ENCODE data around the gene SUN5. TPM values are rescaled to one million over a fixed set of nuclear protein-coding genes. Genes with fewer than 3 reads are reported as not detected.

SUN5 gene
- total RNA-seq, 1 experiment from 2014 or later = not detected

- no peaks in the 10 kb centered on the region for H3K36me3 ChIP-seq
These were observed 29.1 kb upstream of the SUN5 start for GRCh38 chr20:33033381-33033780.

GRCh38 chr20:33032555-33032954, 28.3 kb upstream of the SUN5 start:
- 0 out of 2 replicates have a peak, but pooled peaks cover 4% of the 10 kb centered on the region for H3K27me3 ChIP-seq (replicated peaks)
- H3K4me1 ChIP-seq (replicated peaks) = no peaks in the 10 kb centered on the region
- no peaks in the 10 kb centered on the region for H3K36me3 ChIP-seq
- no peak overlapping the region for H3K4me3 ChIP-seq
- no peaks in the 10 kb centered on the region for H3K9me3 ChIP-seq (replicated peaks)
- DNase-seq (ENCODE audit: low read depth in 1 of 2, low spot score in 2 of 2) = no peak
- no peak overlapping the region for H3K27ac ChIP-seq

More at GRCh38 chr20:33033381-33033780, 29.1 kb upstream of the SUN5 start:
- H3K4me1 ChIP-seq (replicated peaks) = no peaks in the 10 kb centered on the region
- H3K27me3 ChIP-seq (replicated peaks) = 0 out of 2 replicates have a peak, but pooled peaks cover 4% of the 10 kb centered on the region
- H3K4me3 ChIP-seq = no peak overlapping the region
- no peak overlapping the region for H3K27ac ChIP-seq
- H3K9me3 ChIP-seq (replicated peaks) = no peaks in the 10 kb centered on the region; the same call in 1 of the 2 replicates
- DNase-seq (ENCODE audit: low read depth in 1 of 2, low spot score in 2 of 2) = no peak

- Histone ChIP-seq H3K4me1 (replicated peaks) (no peaks in the 10 kb centered on the region), H3K9me3 (replicated peaks) (no peaks in the 10 kb centered on the region), H3K27ac (no peak within 1 kb of the TSS), H3K36me3 (no peaks in the 10 kb centered on the region), H3K4me3 (no peak within 1 kb of the TSS), H3K27me3 (replicated peaks) (0 out of 2 replicates have a peak, but pooled peaks cover 4% of the 10 kb centered on the region)
- DNase-seq (ENCODE audit: low read depth in 1 of 2, low spot score in 2 of 2) = no peak
These were observed 27.3 kb upstream of the SUN5 start, which contains the start of gene BPIFB6 for GRCh38 chr20:33031531-33031930. TSS of gene BPIFB6 (plus strand) at chr20:33031648. CDS start at chr20:33031648, 0 bp downstream.

GRCh38 chr20:33030569-33030968, 26.3 kb upstream of the SUN5 start:
- H3K9me3 ChIP-seq (replicated peaks) = no peaks in the 10 kb centered on the region
- no peak overlapping the region for H3K4me3 ChIP-seq
- no peak overlapping the region for H3K27ac ChIP-seq
- no peaks in the 10 kb centered on the region for H3K4me1 ChIP-seq (replicated peaks)
- no peak for DNase-seq (ENCODE audit: low read depth in 1 of 2, low spot score in 2 of 2)
- 0 out of 2 replicates have a peak, but pooled peaks cover 4% of the 10 kb centered on the region for H3K27me3 ChIP-seq (replicated peaks)
- no peaks in the 10 kb centered on the region for H3K36me3 ChIP-seq

GRCh38 chr20:33030076-33030475, 25.8 kb upstream of the SUN5 start:
- no peaks in the 10 kb centered on the region for H3K9me3 ChIP-seq (replicated peaks)
- H3K4me1 ChIP-seq (replicated peaks) = no peaks in the 10 kb centered on the region
- H3K27ac ChIP-seq = no peak overlapping the region
- no peak for DNase-seq (ENCODE audit: low read depth in 1 of 2, low spot score in 2 of 2)
- H3K4me3 ChIP-seq = no peak overlapping the region
- no peaks in the 10 kb centered on the region for H3K36me3 ChIP-seq
- 0 out of 2 replicates have a peak, but pooled peaks cover 4% of the 10 kb centered on the region for H3K27me3 ChIP-seq (replicated peaks)

- no peaks in the 10 kb centered on the region for H3K4me1 ChIP-seq (replicated peaks)
- H3K4me3 ChIP-seq = no peak overlapping the region
- H3K9me3 ChIP-seq (replicated peaks) = no peaks in the 10 kb centered on the region
- DNase-seq (ENCODE audit: low read depth in 1 of 2, low spot score in 2 of 2) = no peak
- H3K36me3 ChIP-seq = no peaks in the 10 kb centered on the region
- H3K27me3 ChIP-seq (replicated peaks) = 0 out of 2 replicates have a peak, but pooled peaks cover 4% of the 10 kb centered on the region
- H3K27ac ChIP-seq = no peak overlapping the region
These were observed 24.6 kb upstream of the SUN5 start for GRCh38 chr20:33028875-33029274.

- no peak for DNase-seq (ENCODE audit: low read depth in 1 of 2, low spot score in 2 of 2)
- no peaks in the 10 kb centered on the region for H3K36me3 ChIP-seq
- H3K9me3 ChIP-seq (replicated peaks) = no peaks in the 10 kb centered on the region
- no peak overlapping the region for H3K27ac ChIP-seq
- H3K4me3 ChIP-seq = no peak overlapping the region
- H3K27me3 ChIP-seq (replicated peaks) = 0 out of 2 replicates have a peak, but pooled peaks cover 4% of the 10 kb centered on the region
- no peaks in the 10 kb centered on the region for H3K4me1 ChIP-seq (replicated peaks)
These were observed 23.8 kb upstream of the SUN5 start for GRCh38 chr20:33027769-33028751.

GRCh38 chr20:33026779-33027759, 22.8 kb upstream of the SUN5 start:
- no peaks in the 10 kb centered on the region for H3K4me1 ChIP-seq (replicated peaks)
- no peak overlapping the region for H3K4me3 ChIP-seq
- H3K27ac ChIP-seq = no peak overlapping the region
- H3K36me3 ChIP-seq = no peaks in the 10 kb centered on the region
- no peak for DNase-seq (ENCODE audit: low read depth in 1 of 2, low spot score in 2 of 2)
- H3K9me3 ChIP-seq (replicated peaks) = no peaks in the 10 kb centered on the region
- 0 out of 2 replicates have a peak, but pooled peaks cover 4% of the 10 kb centered on the region for H3K27me3 ChIP-seq (replicated peaks)

GRCh38 chr20:33026072-33026778, 22.0 kb upstream of the SUN5 start:
- H3K4me3 ChIP-seq = no peak overlapping the region
- no peaks in the 10 kb centered on the region for H3K4me1 ChIP-seq (replicated peaks)
- no peaks in the 10 kb centered on the region for H3K9me3 ChIP-seq (replicated peaks)
- H3K27ac ChIP-seq = no peak overlapping the region
- no peaks in the 10 kb centered on the region for H3K36me3 ChIP-seq
- DNase-seq (ENCODE audit: low read depth in 1 of 2, low spot score in 2 of 2) = no peak
- H3K27me3 ChIP-seq (replicated peaks) = 0 out of 2 replicates have a peak, but pooled peaks cover 4% of the 10 kb centered on the region

- DNase-seq (ENCODE audit: low read depth in 1 of 2, low spot score in 2 of 2) = no peak
- no peak overlapping the region for H3K27ac ChIP-seq
- H3K4me1 ChIP-seq (replicated peaks) = no peaks in the 10 kb centered on the region
- no peak overlapping the region for H3K4me3 ChIP-seq
- H3K9me3 ChIP-seq (replicated peaks) = no peaks in the 10 kb centered on the region
- no peaks in the 10 kb centered on the region for H3K27me3 ChIP-seq (replicated peaks)
- H3K36me3 ChIP-seq = no peaks in the 10 kb centered on the region
These were observed 21.2 kb upstream of the SUN5 start for GRCh38 chr20:33025318-33025876.

GRCh38 chr20:33024609-33025317, 20.5 kb upstream of the SUN5 start:
- DNase-seq (ENCODE audit: low read depth in 1 of 2, low spot score in 2 of 2) = no peak
- Histone ChIP-seq H3K4me3 (no peak overlapping the region), H3K27me3 (replicated peaks) (no peaks in the 10 kb centered on the region), H3K4me1 (replicated peaks) (no peaks in the 10 kb centered on the region), H3K36me3 (no peaks in the 10 kb centered on the region), H3K9me3 (replicated peaks) (no peaks in the 10 kb centered on the region), H3K27ac (no peak overlapping the region)

GRCh38 chr20:33024243-33024560, 20.0 kb upstream of the SUN5 start:
- Histone ChIP-seq H3K9me3 (replicated peaks) (no peaks in the 10 kb centered on the region), H3K4me1 (replicated peaks) (no peaks in the 10 kb centered on the region), H3K27me3 (replicated peaks) (no peaks in the 10 kb centered on the region), H3K4me3 (no peak overlapping the region), H3K36me3 (no peaks in the 10 kb centered on the region), H3K27ac (no peak overlapping the region)
- DNase-seq (ENCODE audit: low read depth in 1 of 2, low spot score in 2 of 2) = no peak
